SK-N-SH (cell line): ENCODE results near the gene RPS6KL1. TPM values are rescaled to one million over a fixed set of nuclear protein-coding genes. Genes with fewer than 3 reads are reported as not detected.

Experiments
- CTCF ChIA-PET: fragments of 300-600, 350-600 bp; formaldehyde crosslinking; extraction: SDS; loops from one replicate; lab custom pipeline; 2021; lab: Yijun Ruan, JAX
- POLR2A ChIA-PET: fragments of 350-600 bp; sonication (Branson Sonifier 250); formaldehyde crosslinking; extraction: SDS; loops from one replicate; lab custom pipeline; 2020; ENCODE audit warnings: antibody characterized with exemption, inconsistent platforms; lab: Yijun Ruan, JAX
- DNase-seq: peaks from one replicate; pipeline ENCODE4 v3.0.0; 2012
- H2AFZ ChIP-seq: fragments of 200-600 bp; sonication (generic); 2 replicates; pipeline ENCODE4 v1.8.1; 2016; ENCODE audit warnings: antibody characterized with exemption, mild to moderate bottlenecking, low read depth
- H3F3A ChIP-seq: fragments of 200-600 bp; sonication (generic); replicated peaks from 2 replicates; pipeline ENCODE3; 2016; ENCODE audit warnings: antibody characterized with exemption, mild to moderate bottlenecking; ENCODE audit not compliant: insufficient read depth
- H3K27ac ChIP-seq, 2 experiments: fragments of 200-500 bp in 1 of 2; fragments of 200-600 bp in 1 of 2; sonication (Bioruptor generic) in 1 of 2; sonication (generic), shearing (Covaris generic) in 1 of 2; 2 replicates each; pipeline versions ENCODE4 v1.5.1 to v1.6.1; 2014 to 2016; ENCODE audit warnings: low read depth in 2 of 2, inconsistent platforms in 1 of 2, low read length in 1 of 2, mild to moderate bottlenecking in 1 of 2, mixed read lengths in 1 of 2
- H3K27me3 ChIP-seq: fragments of 200-600 bp; sonication (generic), shearing (Covaris generic); 2 replicates; pipeline ENCODE4 v1.6.1; 2016; ENCODE audit warnings: mixed run types; ENCODE audit not compliant: insufficient read depth
- H3K36me3 ChIP-seq, 2 experiments: fragments of 200-500 bp in 1 of 2; fragments of 200-600 bp in 1 of 2; sonication (Bioruptor generic) in 1 of 2; sonication (generic) in 1 of 2; replicated peaks in 1 of 2; 2 replicates each; pipeline versions ENCODE3 to v1.5.1; 2014 to 2016; ENCODE audit warnings: low read length in 1 of 2, mild to moderate bottlenecking in 1 of 2; ENCODE audit not compliant: insufficient read depth in 2 of 2, control insufficient read depth in 1 of 2
- H3K4me1 ChIP-seq, 2 experiments: fragments of 200-500 bp in 1 of 2; fragments of 200-600 bp in 1 of 2; sonication (Bioruptor generic) in 1 of 2; sonication (generic), shearing (Covaris generic) in 1 of 2; 2 replicates each; pipeline versions ENCODE4 v1.5.1 to v1.6.1; 2014 to 2016; ENCODE audit warnings: low read depth in 1 of 2, low read length in 1 of 2, mixed run types in 1 of 2; ENCODE audit not compliant: insufficient read depth in 2 of 2, control insufficient read depth in 1 of 2
- H3K4me2 ChIP-seq: fragments of 200-600 bp; sonication (generic), shearing (Covaris generic); 2 replicates; pipeline ENCODE4 v1.6.1; 2017; ENCODE audit warnings: mixed run types
- H3K4me3 ChIP-seq, 2 experiments: fragments of 200-500 bp in 1 of 2; fragments of 200-600 bp in 1 of 2; sonication (Bioruptor generic) in 1 of 2; sonication (generic), shearing (Covaris generic) in 1 of 2; 2 replicates each; pipeline versions ENCODE4 v1.5.1 to v1.8.1; 2014 to 2016; ENCODE audit warnings: low read depth in 2 of 2, inconsistent platforms in 1 of 2, low read length in 1 of 2, mild to moderate bottlenecking in 1 of 2, mixed read lengths in 1 of 2, moderate library complexity in 1 of 2
- H3K79me2 ChIP-seq: fragments of 200-600 bp; sonication (generic); 2 replicates; pipeline ENCODE4 v1.8.1; 2017; ENCODE audit warnings: mild to moderate bottlenecking; ENCODE audit not compliant: insufficient read depth
- H3K9ac ChIP-seq: fragments of 200-600 bp; sonication (generic); 2 replicates; pipeline ENCODE4 v1.6.1; 2017; ENCODE audit warnings: mixed run types
- H3K9me2 ChIP-seq: fragments of 200-600 bp; sonication (generic); 2 replicates; pipeline ENCODE4 v1.6.1; 2017; ENCODE audit warnings: mixed run types
- H3K9me3 ChIP-seq: fragments of 200-600 bp; sonication (generic); 2 replicates; pipeline ENCODE4 v1.6.1; 2017; ENCODE audit warnings: mixed run types, mild to moderate bottlenecking, moderate library complexity
- H4K20me1 ChIP-seq: fragments of 200-600 bp; sonication (generic); 2 replicates; pipeline ENCODE4 v1.6.1; 2017; ENCODE audit warnings: mild to moderate bottlenecking, mixed run types; ENCODE audit not compliant: insufficient read depth
- CTCF ChIP-seq: fragments of 200-600 bp; sonication (generic); IDR thresholded peaks from 2 replicates; pipeline ENCODE4 v1.6.1; 2017; ENCODE audit warnings: antibody characterized with exemption, mild to moderate bottlenecking, moderate library complexity
- FOSL2 ChIP-seq: IDR thresholded peaks from 2 replicates; pipeline ENCODE4 v1.4.0; 2012; ENCODE audit warnings: low read depth, mild to moderate bottlenecking, moderate library complexity, borderline replicate concordance
- GABPA ChIP-seq: IDR thresholded peaks from 2 replicates; pipeline ENCODE4 v1.4.0; 2012; ENCODE audit warnings: low read depth, mild to moderate bottlenecking
- GATA2 ChIP-seq: sonication (generic); formaldehyde crosslinking; IDR thresholded peaks from 2 replicates; pipeline ENCODE4 v1.5.0; 2020; ENCODE audit warnings: mild to moderate bottlenecking, missing genetic modification reagents
- MXI1 ChIP-seq: IDR thresholded peaks from 2 replicates; pipeline ENCODE4 v1.6.1; 2012; ENCODE audit warnings: mild to moderate bottlenecking, low read depth, low read length, improper control_type of control experiment
- POLR2AphosphoS5 ChIP-seq: IDR thresholded peaks from 2 replicates; pipeline ENCODE4 v1.6.1; 2012; ENCODE audit warnings: low read depth, low read length
- REST ChIP-seq: IDR thresholded peaks from 2 replicates; pipeline ENCODE4 v1.6.1; 2012; ENCODE audit warnings: mild to moderate bottlenecking, low read depth, low read length, moderate library complexity
- SMC3 ChIP-seq: IDR thresholded peaks from 2 replicates; pipeline ENCODE4 v1.6.1; 2012; ENCODE audit warnings: low read depth, low read length, improper control_type of control experiment
- TCF12 ChIP-seq: IDR thresholded peaks from 2 replicates; pipeline ENCODE4 v1.4.0; 2012
- USF2 ChIP-seq: fragments of 150-350 bp; IDR thresholded peaks from 2 replicates; pipeline ENCODE4 v1.6.1; 2017; ENCODE audit warnings: antibody characterized with exemption, low read length, low read depth, borderline replicate concordance
- YY1 ChIP-seq: IDR thresholded peaks from 2 replicates; pipeline ENCODE4 v1.4.0; 2012; ENCODE audit warnings: low read depth, mild to moderate bottlenecking
- WGBS: methylation state at CpG from one replicate; pipeline ENCODE4 v1.1.6; 2017; ENCODE audit warnings: low lambda C conversion rate; 5-methylcytosine and 5-hydroxymethylcytosine counted together
- polyA plus RNA-seq, 3 experiments: library from polyadenylated mRNA; depleted of rRNA; stranded (reverse); fragments of >200 nt; gene quantifications; 2 replicates each; pipeline ENCODE4 v1.2.3, GENCODE V29; 2012
- TF ChIP-seq, protein P1 (sequence below): IDR thresholded peaks from 2 replicates; pipeline ENCODE4 v1.4.0; 2012; ENCODE audit warnings: low read depth, borderline replicate concordance
- TF ChIP-seq, protein P2 (sequence below): IDR thresholded peaks from 2 replicates; pipeline ENCODE4; 2012

The RPS6KL1 gene
- polyA plus RNA-seq, 1 of the 3 experiments (the other 2 are of a cell fraction), result 2.5 TPM

DNA sequence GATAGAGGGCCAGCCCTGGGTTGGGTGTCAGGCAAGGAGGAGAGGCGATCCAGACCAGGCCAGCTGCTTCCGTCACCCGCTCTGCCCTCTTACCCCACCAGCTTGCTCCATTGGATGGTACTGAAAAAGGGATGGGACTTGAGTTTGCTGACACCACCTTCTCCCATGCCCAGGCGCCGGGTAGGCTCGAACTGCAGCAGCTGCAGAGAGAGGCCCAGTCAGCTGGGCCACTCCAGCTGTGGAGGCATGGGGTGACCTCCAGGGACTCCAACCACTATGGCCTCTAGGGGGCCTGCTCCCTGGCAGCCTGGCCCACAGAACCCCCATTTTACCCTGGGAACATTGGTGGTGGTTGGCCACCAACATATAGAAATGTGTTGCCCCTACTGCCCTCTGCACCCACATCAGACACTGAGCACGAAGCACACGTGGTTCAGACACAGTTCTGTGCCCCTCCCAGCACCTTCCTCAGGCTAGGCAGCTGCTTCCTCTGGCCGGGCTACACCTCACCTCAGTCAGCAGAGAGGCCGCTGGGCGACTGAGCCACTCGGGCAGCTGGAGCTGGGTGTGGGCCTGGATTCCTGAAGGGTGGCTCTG, 16.0 kb downstream of the RPS6KL1 start:
- H3K4me3 ChIP-seq, result no peak overlapping the region
- CTCF ChIA-PET, result interaction anchor here (1.1 to 26.0 kb wide), 14 partner anchors 10 to 581 kb away, joined by 3 to 537 read pairs (median 16); partner anchors contain the start of genes DLST and PROX2
- WGBS, result 89% methylated on average over 6 of the region's 12 CpGs

DNA sequence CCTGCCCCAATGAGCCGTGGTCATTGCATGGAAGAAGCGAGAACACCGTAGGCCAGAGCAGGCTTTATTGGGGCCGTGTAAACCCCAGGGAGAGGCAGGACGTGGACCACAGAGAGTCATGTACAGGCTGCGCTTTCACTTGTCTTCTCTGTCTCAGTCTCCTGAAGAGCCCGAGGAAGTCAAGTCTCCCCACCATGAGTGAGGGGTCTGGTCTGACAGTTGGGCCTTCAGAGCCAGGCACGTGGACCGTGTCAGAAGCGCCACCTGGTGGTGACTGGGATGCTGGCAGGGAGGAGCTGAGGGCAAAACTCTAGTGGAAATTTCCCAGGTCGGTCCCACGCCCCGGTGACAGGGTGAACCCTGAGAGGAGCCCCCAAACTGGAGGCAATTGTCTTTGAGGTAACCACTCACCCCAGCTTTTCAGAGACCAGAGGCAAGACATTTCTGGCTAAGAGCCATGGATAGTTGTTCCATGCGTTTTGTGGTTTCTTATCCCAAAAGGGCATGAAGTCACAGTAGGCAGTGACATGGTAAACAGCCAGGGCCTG, 17.4 kb downstream of the RPS6KL1 start:
- H3F3A ChIP-seq, result peaks cover 31% of the 10 kb centered on the region
- H3K9ac ChIP-seq, result no peak overlapping the region
- H3K36me3 ChIP-seq, result peaks cover 15 to 38% of the 10 kb centered on the region in 2 experiments
- H3K9me2 ChIP-seq, result no peaks in the 10 kb centered on the region
- DNase-seq, result peak; percentile 86
- ChIA-PET POLR2A (interaction anchor here (0.7 to 1.6 kb wide), 5 partner anchors 17 to 56 kb away, joined by 3 to 8 read pairs (median 4); partner anchors contain the start of gene RPS6KL1), CTCF (interaction anchor here (0.5 to 26.0 kb wide), 53 partner anchors 9 to 406 kb away, joined by 3 to 537 read pairs (median 5); partner anchors contain the start of genes ACYP1, DLST, EIF2B2 and PROX2)
- no peak overlapping the region; a peak in 1 of 4 replicates for H3K4me3 ChIP-seq
- no peaks in the 10 kb centered on the region for H3K27me3 ChIP-seq
- no peaks in the 10 kb centered on the region for H3K79me2 ChIP-seq
- no peaks in the 10 kb centered on the region for H4K20me1 ChIP-seq
- no peaks in the 10 kb centered on the region; a peak in 1 of 4 replicates for H3K4me1 ChIP-seq
- 51% methylated on average over 14 of the region's 14 CpGs for WGBS
- no peak overlapping the region for H3K4me2 ChIP-seq
- peak overlapping the region in 1 of 2 experiments; percentile 39; a peak in 2 of 4 replicates for H3K27ac ChIP-seq
- no peaks in the 10 kb centered on the region for H3K9me3 ChIP-seq
- H2AFZ ChIP-seq, result no peak overlapping the region
- TF ChIP-seq GABPA (no peak), GATA2 (no peak), YY1 (no peak), SMC3 (peak; percentile 88), POLR2AphosphoS5 (peak; percentile 56; the same call in 1 of the 2 replicates), REST (no peak), TCF12 (no peak)
- TF ChIP-seq, protein P1, sequence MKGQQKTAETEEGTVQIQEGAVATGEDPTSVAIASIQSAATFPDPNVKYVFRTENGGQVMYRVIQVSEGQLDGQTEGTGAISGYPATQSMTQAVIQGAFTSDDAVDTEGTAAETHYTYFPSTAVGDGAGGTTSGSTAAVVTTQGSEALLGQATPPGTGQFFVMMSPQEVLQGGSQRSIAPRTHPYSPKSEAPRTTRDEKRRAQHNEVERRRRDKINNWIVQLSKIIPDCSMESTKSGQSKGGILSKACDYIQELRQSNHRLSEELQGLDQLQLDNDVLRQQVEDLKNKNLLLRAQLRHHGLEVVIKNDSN, result peak; percentile 40; the same call in 1 of the 2 replicates
- TF ChIP-seq, protein P2, sequence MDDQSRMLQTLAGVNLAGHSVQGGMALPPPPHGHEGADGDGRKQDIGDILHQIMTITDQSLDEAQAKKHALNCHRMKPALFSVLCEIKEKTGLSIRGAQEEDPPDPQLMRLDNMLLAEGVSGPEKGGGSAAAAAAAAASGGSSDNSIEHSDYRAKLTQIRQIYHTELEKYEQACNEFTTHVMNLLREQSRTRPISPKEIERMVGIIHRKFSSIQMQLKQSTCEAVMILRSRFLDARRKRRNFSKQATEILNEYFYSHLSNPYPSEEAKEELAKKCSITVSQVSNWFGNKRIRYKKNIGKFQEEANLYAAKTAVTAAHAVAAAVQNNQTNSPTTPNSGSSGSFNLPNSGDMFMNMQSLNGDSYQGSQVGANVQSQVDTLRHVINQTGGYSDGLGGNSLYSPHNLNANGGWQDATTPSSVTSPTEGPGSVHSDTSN, result no peak

More for the DNA sequence above, 16.0 kb downstream of the RPS6KL1 start:
- H3K36me3 ChIP-seq, result peaks cover 2 to 26% of the 10 kb centered on the region in 2 experiments
- TF ChIP-seq FOSL2 (no peak), USF2 (no peak), MXI1 (no peak), SMC3 (no peak), CTCF (peak; percentile 36)
- no peaks in the 10 kb centered on the region for H3K27me3 ChIP-seq
- DNase-seq, result no peak
- POLR2A ChIA-PET, result interaction anchor here (1.6 to 2.0 kb wide), 2 partner anchors 46 to 49 kb away, joined by 4 to 7 read pairs; no protein-coding TSS in a partner anchor
- H3K9me2 ChIP-seq, result no peaks in the 10 kb centered on the region
- no peak overlapping the region for H2AFZ ChIP-seq
- H3K4me2 ChIP-seq, result no peak overlapping the region
- H3F3A ChIP-seq, result peaks cover 27% of the 10 kb centered on the region
- H3K9ac ChIP-seq, result no peak overlapping the region
- no peaks in the 10 kb centered on the region; a peak in 1 of 4 replicates for H3K4me1 ChIP-seq
- no peaks in the 10 kb centered on the region for H4K20me1 ChIP-seq
- H3K9me3 ChIP-seq, result no peaks in the 10 kb centered on the region
- no peaks in the 10 kb centered on the region for H3K79me2 ChIP-seq
- no peak overlapping the region for H3K27ac ChIP-seq
